ENCODE data around the gene ROBO1.

- TF ChIP-seq EZH2phosphoT487 (IDR thresholded peaks at IDR 0.05; ENCODE audit: insufficient read depth, low read depth) (no peak), EZH2 (IDR thresholded peaks at IDR 0.05; ENCODE audit: insufficient read depth, poor library complexity, severe bottlenecking) (no peak)
Observed at GRCh38 chr3:79018671-79019136, 749.1 kb downstream of the ROBO1 start.
